Smooth muscle cell (in vitro differentiated cells): ENCODE results near the gene SLC9A7. TPM values are rescaled to one million over a fixed set of nuclear protein-coding genes. Genes with fewer than 3 reads are reported as not detected.

Experiments used
- DNase-seq: peaks from one replicate; lab custom pipeline; 2025; ENCODE audit not compliant: unreplicated experiment; lab: John Stamatoyannopoulos, UW
- H2AFZ ChIP-seq: fragments of 200-600 bp; sonication (generic); 2 replicates; pipeline ENCODE4 v1.6.0; 2016; ENCODE audit warnings: antibody characterized with exemption, low read depth, mild to moderate bottlenecking
- H3F3A ChIP-seq: fragments of 200-600 bp; sonication (generic); 2 replicates; pipeline ENCODE4 v1.6.0; 2017; ENCODE audit warnings: antibody characterized with exemption, low read depth
- H3K27ac ChIP-seq: fragments of 200-600 bp; sonication (generic); 2 replicates; pipeline ENCODE4 v1.5.1; 2016; ENCODE audit warnings: low read depth, mild to moderate bottlenecking
- H3K27me3 ChIP-seq: fragments of 200-600 bp; sonication (generic); 2 replicates; pipeline ENCODE4 v1.6.1; 2016; ENCODE audit warnings: low read depth, mild to moderate bottlenecking
- H3K36me3 ChIP-seq: fragments of 200-600 bp; sonication (generic); 2 replicates; pipeline ENCODE4 v1.5.1; 2016; ENCODE audit warnings: low read depth
- H3K4me1 ChIP-seq: fragments of 200-600 bp; sonication (generic); 2 replicates; pipeline ENCODE4 v1.5.1; 2016; ENCODE audit warnings: low read depth
- H3K4me2 ChIP-seq: fragments of 200-600 bp; sonication (generic); 2 replicates; pipeline ENCODE4 v1.6.0; 2016; ENCODE audit warnings: mild to moderate bottlenecking
- H3K4me3 ChIP-seq: fragments of 200-600 bp; sonication (generic); 2 replicates; pipeline ENCODE4 v1.5.1; 2016; ENCODE audit warnings: mild to moderate bottlenecking
- H3K79me2 ChIP-seq: fragments of 200-600 bp; sonication (generic); 2 replicates; pipeline ENCODE4 v1.6.0; 2016; ENCODE audit warnings: low read depth, mild to moderate bottlenecking
- H3K9ac ChIP-seq: fragments of 200-600 bp; sonication (generic); 2 replicates; pipeline ENCODE4 v1.6.0; 2016; ENCODE audit warnings: low read depth
- H3K9me3 ChIP-seq: fragments of 200-600 bp; sonication (generic); replicated peaks from 2 replicates; pipeline ENCODE4 v1.5.1; 2016; ENCODE audit warnings: low read depth
- H4K20me1 ChIP-seq: fragments of 200-600 bp; sonication (generic); 2 replicates; pipeline ENCODE4 v1.6.0; 2016; ENCODE audit warnings: low read depth
- CTCF ChIP-seq: fragments of 200-600 bp; sonication (generic); IDR thresholded peaks from 2 replicates; pipeline ENCODE4 v1.5.1; 2017; ENCODE audit warnings: borderline replicate concordance, mild to moderate bottlenecking, antibody characterized with exemption; ENCODE audit not compliant: insufficient read depth, poor library complexity, severe bottlenecking
- WGBS: methylation state at CpG from one replicate; pipeline ENCODE4 v1.1.7; 2016; ENCODE audit warnings: low lambda C conversion rate; 5-methylcytosine and 5-hydroxymethylcytosine counted together
- polyA plus RNA-seq: library from polyadenylated mRNA; unstranded; fragments of >200 nt; fragmentation: Nextera tagmentation; extraction: Ambion mirVana; gene quantifications from 2 replicates; pipeline ENCODE4 v1.2.1, GENCODE V29; 2016
- small RNA-seq: library from RNA; depleted of rRNA; stranded (forward); fragments of <200 nt; gene quantifications from one replicate; pipeline ENCODE3, GENCODE V24; 2014
- total RNA-seq: library from RNA; depleted of rRNA; stranded (reverse); fragments of >200 nt; gene quantifications from 2 replicates; pipeline ENCODE4 v1.2.3, GENCODE V29; 2014

The SLC9A7 gene
- total and polyA plus RNA-seq, 2 experiments from 2014 or later: 0.83 to 6.7 TPM

- peak overlapping the region; percentile 66 for H3K27ac ChIP-seq
- 40% methylated on average over 8 of the region's 8 CpGs for WGBS
Measured at GRCh38 chrX:46551494-46552128, 207.3 kb downstream of the SLC9A7 start.

GRCh38 chrX:46549914-46550313 lies 209.0 kb downstream of the SLC9A7 start:
- DNase-seq: no peak
- Histone ChIP-seq H3K79me2 (peaks cover 38% of the 10 kb centered on the region), H3K27ac (no peak overlapping the region), H3K27me3 (no peaks in the 10 kb centered on the region), H3F3A (no peaks in the 10 kb centered on the region), H3K36me3 (no peaks in the 10 kb centered on the region), H3K4me2 (no peak overlapping the region), H3K9ac (no peak overlapping the region), H3K4me3 (no peak overlapping the region), H3K4me1 (no peaks in the 10 kb centered on the region), H4K20me1 (peaks cover 4% of the 10 kb centered on the region), H3K9me3 (no peaks in the 10 kb centered on the region), H2AFZ (no peak overlapping the region)
- 83% methylated on average over 1 of the region's 1 CpG for WGBS
- no peak for TF ChIP-seq CTCF

More at GRCh38 chrX:46551494-46552128, 207.3 kb downstream of the SLC9A7 start:
- TF ChIP-seq CTCF: no peak
- Histone ChIP-seq H3K27me3 (no peaks in the 10 kb centered on the region), H3K4me3 (no peak overlapping the region), H3K4me1 (no peaks in the 10 kb centered on the region), H3K9ac (no peak overlapping the region), H3K36me3 (no peaks in the 10 kb centered on the region), H2AFZ (no peak overlapping the region), H3K4me2 (no peak overlapping the region), H3K9me3 (no peaks in the 10 kb centered on the region), H4K20me1 (peaks cover 4% of the 10 kb centered on the region), H3K79me2 (peaks cover 27% of the 10 kb centered on the region), H3F3A (no peaks in the 10 kb centered on the region)
- DNase-seq: no peak

Small RNAs within 50 kb of the gene (small RNA-seq; reads per million reads assigned to genes)
- not detected for gene RF00017

Other genes with a start within 250 kb of the SLC9A7 start
- 3.5 and 4.0 TPM in 2 replicates for gene ZNF674, start 213.7 kb downstream of the SLC9A7 start, total RNA-seq
- 1.7 and 2.3 TPM in 2 replicates for gene ZNF674, start 213.7 kb downstream of the SLC9A7 start, polyA plus RNA-seq
- gene CHST7, start 185.4 kb downstream of the SLC9A7 start, total RNA-seq: 3.5 and 9.3 TPM in 2 replicates
- 3.6 and 7.0 TPM in 2 replicates for gene CHST7, start 185.4 kb downstream of the SLC9A7 start, polyA plus RNA-seq
- 20.5 and 32.9 TPM in 2 replicates for gene RP2, start 77.9 kb upstream of the SLC9A7 start, total RNA-seq
- gene RP2, start 77.9 kb upstream of the SLC9A7 start, polyA plus RNA-seq: 11.3 TPM in 2 replicates
- gene JADE3, start 153.3 kb upstream of the SLC9A7 start, total RNA-seq: 6.7 and 7.2 TPM in 2 replicates
- gene JADE3, start 153.3 kb upstream of the SLC9A7 start, polyA plus RNA-seq: 2.0 and 4.3 TPM in 2 replicates